Activated CD8-positive, alpha-beta memory T cell treated with anti-CD3 and anti-CD28 coated beads, Interleukin-2, amount 50 U/mL, for 1 hour (primary cell): ENCODE data around the gene PSTK.

ENCODE experiments used
- DNase-seq: peaks from one replicate; pipeline ENCODE4 v3.0.0-alpha.2; 2020; ENCODE audit errors: extremely low read depth

The PSTK gene, protein sequence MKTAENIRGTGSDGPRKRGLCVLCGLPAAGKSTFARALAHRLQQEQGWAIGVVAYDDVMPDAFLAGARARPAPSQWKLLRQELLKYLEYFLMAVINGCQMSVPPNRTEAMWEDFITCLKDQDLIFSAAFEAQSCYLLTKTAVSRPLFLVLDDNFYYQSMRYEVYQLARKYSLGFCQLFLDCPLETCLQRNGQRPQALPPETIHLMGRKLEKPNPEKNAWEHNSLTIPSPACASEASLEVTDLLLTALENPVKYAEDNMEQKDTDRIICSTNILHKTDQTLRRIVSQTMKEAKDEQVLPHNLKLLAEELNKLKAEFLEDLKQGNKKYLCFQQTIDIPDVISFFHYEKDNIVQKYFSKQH

GRCh38 chr10:122980209-122981065 lies at the start of gene PSTK:
Gene PSTK, plus strand, starts transcription at chr10:122980401. Its CDS starts 79 bp downstream, at chr10:122980480.
- peak; percentile 73 for DNase-seq

DNA sequence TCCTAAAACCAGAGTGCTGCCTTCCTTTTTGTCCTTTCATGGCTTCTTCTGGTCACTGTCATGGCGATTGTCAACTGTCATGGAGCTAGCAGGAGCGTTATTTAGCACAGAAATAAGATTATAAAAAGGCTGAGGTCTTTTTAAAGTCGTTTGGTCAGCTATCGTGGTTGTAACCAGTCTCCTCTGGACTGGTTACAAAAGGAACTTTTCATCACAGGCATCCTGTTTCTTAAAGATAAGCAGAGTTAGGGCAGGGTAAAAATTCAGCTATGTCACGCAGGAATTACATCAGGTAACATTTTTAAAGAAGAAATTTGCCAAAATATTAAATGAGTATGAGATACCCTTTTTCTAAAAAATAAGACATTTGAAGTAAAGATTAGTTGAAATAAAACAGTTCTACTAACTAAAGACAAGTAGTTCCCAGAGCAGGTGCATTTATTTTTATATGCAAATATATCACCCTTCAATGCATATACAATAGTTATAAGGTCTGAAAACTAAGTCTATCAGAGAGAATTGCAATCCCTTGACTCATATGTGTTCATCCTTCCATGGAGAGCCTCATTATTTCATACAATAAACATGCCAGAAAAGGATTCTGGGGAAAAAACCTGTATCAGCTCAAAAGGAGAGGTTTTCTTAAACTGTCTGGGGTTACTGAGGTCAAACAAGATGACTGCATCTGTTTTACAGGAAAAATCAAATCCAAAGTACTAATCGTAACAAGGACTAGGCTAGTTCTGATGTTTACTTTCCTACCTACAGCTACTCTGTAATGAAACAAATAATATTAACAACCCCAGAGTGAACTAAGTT lies 48.9 kb upstream of the PSTK start:
- DNase-seq: no peak

DNA sequence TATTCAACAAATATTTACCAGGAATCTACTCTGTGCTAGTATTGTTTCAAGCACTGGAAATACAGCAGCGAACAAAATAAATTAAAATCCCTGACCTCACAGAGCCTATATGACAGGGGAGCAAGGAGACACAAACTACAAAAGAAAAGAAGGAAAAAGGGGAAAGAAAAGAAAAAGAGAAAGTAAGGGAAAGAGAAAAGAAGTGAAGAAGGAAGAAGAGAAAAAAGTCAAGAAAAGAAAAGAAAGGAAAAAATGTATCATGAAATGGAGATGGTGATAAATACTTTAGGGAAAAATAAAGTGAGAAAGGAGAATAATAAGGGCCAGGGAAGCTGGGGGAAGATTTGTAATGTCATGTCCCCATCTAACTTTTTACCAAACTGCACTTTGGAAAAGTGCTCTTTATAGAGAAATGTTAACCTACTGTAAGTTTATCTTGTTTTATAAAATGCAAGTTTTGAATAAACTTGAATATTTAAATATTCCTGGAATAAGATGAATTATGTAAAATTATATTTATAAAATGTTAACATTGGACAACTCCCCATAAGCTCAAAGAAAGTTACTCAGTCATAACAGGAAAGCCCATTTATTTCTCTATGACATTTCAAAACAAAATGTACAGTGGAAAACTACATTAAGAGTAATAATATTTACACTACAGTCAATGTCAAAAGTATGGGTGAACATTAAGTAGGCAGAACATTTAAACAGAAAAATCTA lies 40.9 kb upstream of the PSTK start:
- no peak for DNase-seq

GRCh38 chr10:122939856-122940543 lies 40.2 kb upstream of the PSTK start:
- DNase-seq: no peak

GRCh38 chr10:122949296-122949695 lies 30.9 kb upstream of the PSTK start:
- no peak for DNase-seq

- peak; percentile 96 for DNase-seq
Measured at GRCh38 chr10:122953902-122954730, 26.1 kb upstream of the PSTK start, which contains the start of gene C10orf88. Gene C10orf88, minus strand, starts transcription at chr10:122954227. Its CDS starts 49 bp downstream, at chr10:122954178.

DNA sequence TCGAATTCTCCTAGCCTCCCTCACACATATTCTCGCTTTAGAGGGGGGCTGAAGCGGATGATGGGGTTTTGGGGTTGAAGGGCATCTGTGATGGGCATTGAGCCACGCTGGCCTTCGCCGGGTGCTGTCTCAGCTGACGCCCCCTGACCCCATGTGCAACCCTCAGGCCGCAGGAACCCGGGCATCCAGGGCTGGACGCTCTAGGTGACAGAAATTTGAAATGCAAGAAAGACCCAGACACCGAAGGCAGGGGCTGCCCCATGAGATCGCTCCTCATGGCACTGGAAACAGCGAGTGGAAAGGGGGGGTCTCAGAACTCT lies 25.5 kb upstream of the PSTK start:
- no peak for DNase-seq

DNA sequence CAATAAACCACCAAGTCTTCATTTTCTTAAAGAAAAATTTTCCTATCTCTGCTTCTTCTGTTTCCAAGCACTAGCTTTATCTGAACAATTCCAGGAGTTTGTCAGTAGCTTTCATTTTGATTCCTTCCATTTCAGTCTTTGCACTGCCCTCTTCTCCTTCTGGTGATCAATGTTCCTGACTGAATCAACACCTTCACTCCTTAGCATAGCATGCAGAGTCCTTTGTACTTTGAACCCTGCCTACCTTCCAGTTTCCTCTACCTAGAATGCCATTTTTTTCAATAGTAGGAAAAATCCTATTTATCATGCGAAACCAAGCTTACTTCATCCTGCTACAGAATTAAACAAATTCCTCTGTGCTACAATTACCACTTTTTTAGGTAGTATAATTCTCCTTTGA lies 24.3 kb upstream of the PSTK start:
- DNase-seq: no peak

- DNase-seq: no peak
Measured at GRCh38 chr10:122957474-122957873, 22.7 kb upstream of the PSTK start.

DNA sequence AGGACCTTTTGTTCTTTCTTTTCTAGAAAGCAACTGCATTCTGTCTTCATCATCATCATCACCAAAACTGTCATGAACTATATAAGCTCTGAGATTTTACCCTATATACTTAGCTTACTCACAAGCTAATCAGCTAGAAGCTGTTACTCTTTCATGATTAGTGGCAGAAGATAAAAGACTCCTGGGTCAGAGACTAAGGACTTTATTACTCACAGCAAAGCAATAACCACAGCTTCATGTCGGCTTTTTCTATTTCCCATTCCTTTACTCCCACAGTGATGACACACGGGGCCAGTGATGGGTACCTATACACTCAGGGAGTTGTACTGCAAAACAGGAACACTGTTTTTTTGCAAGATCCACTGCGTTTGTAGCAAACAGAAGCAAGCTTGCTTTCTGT lies 17.8 kb upstream of the PSTK start:
- DNase-seq: no peak

GRCh38 chr10:122966879-122967278 lies 13.3 kb upstream of the PSTK start:
- no peak for DNase-seq

- DNase-seq: no peak
Measured at GRCh38 chr10:122968698-122969097, 11.5 kb upstream of the PSTK start.

DNA sequence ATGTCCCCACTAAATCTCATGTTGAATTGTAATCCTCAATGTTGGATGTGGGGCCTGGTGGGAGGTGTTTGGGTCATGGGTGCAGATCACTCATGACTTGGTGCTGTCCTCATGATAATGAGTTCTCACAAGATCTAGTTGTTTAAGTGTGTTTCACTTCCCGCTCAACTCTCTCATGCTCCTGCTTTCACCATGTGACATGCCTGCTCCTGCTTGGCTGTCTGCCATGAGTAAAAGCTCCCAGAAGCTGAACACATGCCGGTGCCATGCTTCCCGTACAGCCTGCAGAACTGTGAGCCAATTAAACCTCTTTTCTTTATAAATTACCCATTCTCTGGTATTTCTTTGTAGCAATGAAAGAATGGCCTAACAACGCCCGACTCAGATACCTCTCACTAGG lies 6.2 kb upstream of the PSTK start:
- no peak for DNase-seq

- DNase-seq: no peak
Measured at GRCh38 chr10:122974543-122975064, 5.6 kb upstream of the PSTK start.

DNA sequence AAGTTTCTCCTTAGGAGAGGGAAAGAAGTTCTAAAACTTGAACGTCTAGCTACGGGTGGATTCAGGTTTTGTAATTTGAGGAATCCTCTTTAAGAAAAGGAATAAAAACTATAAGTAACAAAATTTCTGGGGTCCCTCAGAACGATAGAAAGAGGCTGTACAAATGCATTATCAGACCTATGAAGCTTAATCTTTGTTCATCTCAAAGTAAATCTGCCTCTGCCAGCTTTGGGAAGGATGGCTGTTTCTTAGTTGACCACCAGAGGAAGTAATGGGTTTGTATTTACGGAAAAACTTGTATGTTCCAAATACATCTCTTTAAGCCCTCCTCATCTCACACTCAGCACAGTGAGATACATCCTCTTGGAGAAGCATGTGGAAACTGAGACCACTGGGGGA lies 864 bp downstream of the PSTK start:
- DNase-seq: no peak

- DNase-seq: no peak
Measured at GRCh38 chr10:122983898-122984297, 3.7 kb downstream of the PSTK start.

- no peak for DNase-seq
Measured at GRCh38 chr10:122984708-122985107, 4.5 kb downstream of the PSTK start.

- no peak for DNase-seq
Measured at GRCh38 chr10:122986335-122986734, 6.1 kb downstream of the PSTK start.

DNA sequence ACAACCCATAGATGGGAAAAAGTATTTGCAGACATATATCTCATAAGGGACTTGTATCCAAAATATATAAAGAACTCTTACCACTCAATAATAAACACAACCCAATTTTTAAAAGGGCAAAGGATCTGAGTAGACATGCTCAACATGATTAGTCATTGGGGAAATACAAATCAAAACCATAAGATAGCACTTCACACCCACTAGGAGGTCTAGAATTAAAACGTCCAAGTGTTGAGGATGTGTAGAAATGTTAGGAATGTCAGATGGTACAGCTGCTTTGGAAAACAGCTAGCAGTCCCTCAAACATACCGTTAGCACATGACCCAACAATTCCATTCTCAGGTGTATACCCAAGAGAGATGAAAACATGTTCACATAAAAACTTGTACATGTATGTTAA lies 8.3 kb downstream of the PSTK start:
- no peak for DNase-seq

DNA sequence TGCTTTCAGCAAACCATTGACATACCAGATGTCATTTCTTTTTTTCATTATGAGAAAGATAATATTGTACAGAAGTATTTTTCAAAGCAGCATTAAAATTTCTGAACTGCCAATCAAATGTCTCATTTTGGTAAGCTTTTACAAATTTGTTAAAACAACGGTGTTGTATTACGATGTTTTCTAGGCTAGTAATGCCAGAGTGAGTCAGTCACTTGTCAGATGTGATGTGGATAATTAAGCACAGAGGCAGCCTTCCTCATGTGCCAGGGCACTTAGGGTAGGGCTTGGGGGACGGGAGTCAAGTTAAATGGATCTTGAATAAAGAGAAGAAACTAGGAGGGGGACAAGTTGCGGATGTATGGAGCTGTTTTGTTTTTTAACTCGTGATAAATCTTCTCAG lies 10.1 kb downstream of the PSTK start:
- DNase-seq: no peak
